ENCODE data around the gene PPP2R5A.
"Not testable (repeated sequence)": the region's sequence is repeated elsewhere in the genome, so short reads cannot be mapped to it uniquely, and the experiment has no call there.

- TF ChIP-seq CTCF, POLR2AphosphoS5 (IDR thresholded peaks at IDR 0.05): not testable (repeated sequence)
Observed at GRCh38 chr1:212395678-212396437, 110.6 kb downstream of the PPP2R5A start.

All from breast epithelium (tissue), 3 donors.